MM.1S (cell line): Measurements from ENCODE around the gene CD7.

Experiments used
- DNase-seq: peaks from one replicate; pipeline ENCODE4 v3.0.0-alpha.2; 2015
- H2AFZ ChIP-seq: fragments of 300-600 bp; sonication (generic); 2 replicates; pipeline ENCODE4 v1.6.0; 2016; ENCODE audit warnings: antibody characterized with exemption, low read length
- H3F3A ChIP-seq: fragments of 300-600 bp; sonication (generic); 2 replicates; pipeline ENCODE4 v1.6.1; 2016; ENCODE audit warnings: mild to moderate bottlenecking, antibody characterized with exemption, low read length, moderate library complexity, mixed read lengths; ENCODE audit not compliant: insufficient read depth
- H3K27ac ChIP-seq: fragments of 300-600 bp; sonication (generic); 2 replicates; pipeline ENCODE4 v1.5.1; 2016; ENCODE audit warnings: mild to moderate bottlenecking, low read length
- H3K27me3 ChIP-seq: fragments of 300-600 bp; sonication (generic); replicated peaks from 2 replicates; pipeline ENCODE4 v1.6.0; 2016; ENCODE audit warnings: low read length; ENCODE audit not compliant: insufficient read depth
- H3K36me3 ChIP-seq: fragments of 300-600 bp; sonication (generic); replicated peaks from 2 replicates; pipeline ENCODE4 v1.6.1; 2016; ENCODE audit warnings: mild to moderate bottlenecking, low read length, mixed read lengths; ENCODE audit not compliant: insufficient read depth
- H3K4me1 ChIP-seq: fragments of 300-600 bp; sonication (generic); 2 replicates; pipeline ENCODE4 v1.6.1; 2016; ENCODE audit warnings: low read length, mixed read lengths
- H3K4me2 ChIP-seq: fragments of 300-600 bp; sonication (generic); 2 replicates; pipeline ENCODE4 v1.6.0; 2016; ENCODE audit warnings: low read depth, low read length
- H3K4me3 ChIP-seq: fragments of 300-600 bp; sonication (generic); 2 replicates; pipeline ENCODE4 v1.5.1; 2016; ENCODE audit warnings: low read length, mixed read lengths
- H3K79me2 ChIP-seq: fragments of 300-600 bp; sonication (generic); 2 replicates; pipeline ENCODE4 v1.6.1; 2016; ENCODE audit warnings: mixed run types, low read length, mixed read lengths
- H3K9ac ChIP-seq: fragments of 300-600 bp; sonication (generic); 2 replicates; pipeline ENCODE4 v1.6.1; 2016; ENCODE audit warnings: low read length, mixed read lengths
- H3K9me2 ChIP-seq: fragments of 300-600 bp; sonication (generic); replicated peaks from 2 replicates; pipeline ENCODE4 v1.6.1; 2016; ENCODE audit warnings: mild to moderate bottlenecking, low read length, mixed read lengths; ENCODE audit not compliant: insufficient read depth
- H3K9me3 ChIP-seq: fragments of 300-600 bp; sonication (generic); replicated peaks from 2 replicates; pipeline ENCODE4 v1.6.1; 2016; ENCODE audit warnings: mild to moderate bottlenecking, low read length, mixed read lengths; ENCODE audit not compliant: insufficient read depth
- H4K20me1 ChIP-seq: fragments of 300-600 bp; sonication (generic); 2 replicates; pipeline ENCODE4 v1.6.1; 2016; ENCODE audit warnings: mild to moderate bottlenecking, low read length, moderate library complexity, mixed read lengths; ENCODE audit not compliant: insufficient read depth
- CTCF ChIP-seq: fragments of 300-600 bp; sonication (generic); IDR thresholded peaks from 2 replicates; pipeline ENCODE4 v1.5.1; 2016; ENCODE audit warnings: antibody characterized with exemption, low read length, mixed read lengths
- EZH2 ChIP-seq: fragments of 300-600 bp; sonication (generic); optimal IDR thresholded peaks from 2 replicates; pipeline ENCODE3; 2017; ENCODE audit warnings: low read depth, mild to moderate bottlenecking, antibody characterized with exemption, low read length, mixed read lengths
- EZH2phosphoT487 ChIP-seq: fragments of 300-600 bp; sonication (generic); IDR thresholded peaks from 2 replicates; pipeline ENCODE4 v1.6.1; 2018; ENCODE audit warnings: antibody characterized with exemption, low read length

The CD7 gene

GRCh38 chr17:82329683-82330321 lies 12.4 kb upstream of the CD7 start:
- no peaks in the 10 kb centered on the region for H3K9me2 ChIP-seq
- peak overlapping the region; percentile 42; the same call in 1 of the 2 replicates for H3K27ac ChIP-seq
- DNase-seq, result no peak
- H3K4me1 ChIP-seq, result peaks cover 38% of the 10 kb centered on the region
- H4K20me1 ChIP-seq, result no peaks in the 10 kb centered on the region
- H3K36me3 ChIP-seq, result no peaks in the 10 kb centered on the region
- no peak overlapping the region for H3K4me3 ChIP-seq
- H3K9ac ChIP-seq, result peak overlapping the region; percentile 22; the same call in 1 of the 2 replicates
- peak overlapping the region; percentile 27; the same call in 1 of the 2 replicates for H2AFZ ChIP-seq
- H3K4me2 ChIP-seq, result peak overlapping the region; percentile 72; the same call in 1 of the 2 replicates
- H3K9me3 ChIP-seq, result no peaks in the 10 kb centered on the region
- H3F3A ChIP-seq, result 0 out of 2 replicates have a peak, but pooled peaks cover 5% of the 10 kb centered on the region
- no peak for TF ChIP-seq EZH2
- no peak for TF ChIP-seq CTCF
- TF ChIP-seq EZH2phosphoT487, result no peak
- H3K79me2 ChIP-seq, result no peaks in the 10 kb centered on the region
- H3K27me3 ChIP-seq, result no peaks in the 10 kb centered on the region

- Histone ChIP-seq H3K9me2 (no peaks in the 10 kb centered on the region), H3K79me2 (no peaks in the 10 kb centered on the region), H3F3A (no peaks in the 10 kb centered on the region), H3K4me1 (peaks cover 30% of the 10 kb centered on the region), H4K20me1 (no peaks in the 10 kb centered on the region), H3K4me2 (no peak overlapping the region), H2AFZ (no peak overlapping the region), H3K9ac (no peak overlapping the region), H3K36me3 (no peaks in the 10 kb centered on the region), H3K4me3 (no peak overlapping the region), H3K27ac (no peak overlapping the region), H3K27me3 (no peaks in the 10 kb centered on the region), H3K9me3 (no peaks in the 10 kb centered on the region)
- DNase-seq, result no peak
- no peak for TF ChIP-seq EZH2
- no peak for TF ChIP-seq CTCF
- no peak for TF ChIP-seq EZH2phosphoT487
These were observed 11.6 kb upstream of the CD7 start for GRCh38 chr17:82328994-82329507.

- Histone ChIP-seq H3K4me3 (no peak overlapping the region), H3K4me2 (no peak overlapping the region), H3K9ac (no peak overlapping the region), H3K79me2 (no peaks in the 10 kb centered on the region), H3K9me3 (no peaks in the 10 kb centered on the region), H3K4me1 (peaks cover 30% of the 10 kb centered on the region), H2AFZ (no peak overlapping the region), H4K20me1 (no peaks in the 10 kb centered on the region), H3K27ac (no peak overlapping the region), H3K9me2 (no peaks in the 10 kb centered on the region), H3F3A (no peaks in the 10 kb centered on the region), H3K36me3 (no peaks in the 10 kb centered on the region), H3K27me3 (no peaks in the 10 kb centered on the region)
- DNase-seq, result no peak
- TF ChIP-seq EZH2phosphoT487 (no peak), CTCF (no peak), EZH2 (no peak)
These were observed 11.0 kb upstream of the CD7 start for GRCh38 chr17:82328141-82328993.
